LNCAP (cell line): ENCODE measurements around the gene CTBP2.

Experiments used
- TF ChIP-seq, protein P1 (sequence below): fragments of 450-650 bp; IDR thresholded peaks from 2 replicates; pipeline ENCODE4 v1.5.1; 2017; ENCODE audit warnings: mild to moderate bottlenecking

The CTBP2 gene

DNA sequence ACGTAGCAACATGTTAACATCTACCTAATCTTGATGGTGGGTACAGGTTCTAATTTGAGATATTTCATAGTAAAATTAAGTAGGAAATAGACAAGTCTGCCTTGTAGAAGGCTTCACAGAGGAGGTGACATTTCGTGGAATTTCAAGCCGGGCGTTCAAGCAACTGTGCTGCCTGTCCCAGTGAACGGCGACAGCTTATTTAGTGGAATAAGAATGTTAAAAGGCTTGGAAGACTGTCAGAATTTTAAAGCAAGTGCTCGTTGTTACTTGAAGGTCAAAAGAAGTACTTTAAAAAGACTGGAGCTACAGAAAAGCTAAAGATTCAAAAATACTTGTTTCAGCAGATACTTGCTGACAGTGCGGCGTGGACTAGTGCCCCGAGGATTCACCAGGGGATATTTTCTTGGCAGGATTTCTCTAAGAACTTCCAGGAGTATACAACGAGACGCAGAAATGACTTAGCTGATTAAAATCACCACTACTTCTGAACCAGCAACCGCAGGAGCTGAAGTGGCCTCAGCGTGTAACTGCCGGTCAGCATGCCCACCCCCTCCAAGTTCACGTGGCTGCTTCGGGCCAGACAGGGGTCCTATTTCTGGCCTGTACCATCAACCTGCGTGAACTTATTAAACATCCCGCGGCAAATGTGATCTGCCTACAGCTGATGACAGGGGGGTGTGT lies 46.5 kb downstream of the CTBP2 start:
- TF ChIP-seq, protein P1, sequence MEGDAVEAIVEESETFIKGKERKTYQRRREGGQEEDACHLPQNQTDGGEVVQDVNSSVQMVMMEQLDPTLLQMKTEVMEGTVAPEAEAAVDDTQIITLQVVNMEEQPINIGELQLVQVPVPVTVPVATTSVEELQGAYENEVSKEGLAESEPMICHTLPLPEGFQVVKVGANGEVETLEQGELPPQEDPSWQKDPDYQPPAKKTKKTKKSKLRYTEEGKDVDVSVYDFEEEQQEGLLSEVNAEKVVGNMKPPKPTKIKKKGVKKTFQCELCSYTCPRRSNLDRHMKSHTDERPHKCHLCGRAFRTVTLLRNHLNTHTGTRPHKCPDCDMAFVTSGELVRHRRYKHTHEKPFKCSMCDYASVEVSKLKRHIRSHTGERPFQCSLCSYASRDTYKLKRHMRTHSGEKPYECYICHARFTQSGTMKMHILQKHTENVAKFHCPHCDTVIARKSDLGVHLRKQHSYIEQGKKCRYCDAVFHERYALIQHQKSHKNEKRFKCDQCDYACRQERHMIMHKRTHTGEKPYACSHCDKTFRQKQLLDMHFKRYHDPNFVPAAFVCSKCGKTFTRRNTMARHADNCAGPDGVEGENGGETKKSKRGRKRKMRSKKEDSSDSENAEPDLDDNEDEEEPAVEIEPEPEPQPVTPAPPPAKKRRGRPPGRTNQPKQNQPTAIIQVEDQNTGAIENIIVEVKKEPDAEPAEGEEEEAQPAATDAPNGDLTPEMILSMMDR, result no peak

DNA sequence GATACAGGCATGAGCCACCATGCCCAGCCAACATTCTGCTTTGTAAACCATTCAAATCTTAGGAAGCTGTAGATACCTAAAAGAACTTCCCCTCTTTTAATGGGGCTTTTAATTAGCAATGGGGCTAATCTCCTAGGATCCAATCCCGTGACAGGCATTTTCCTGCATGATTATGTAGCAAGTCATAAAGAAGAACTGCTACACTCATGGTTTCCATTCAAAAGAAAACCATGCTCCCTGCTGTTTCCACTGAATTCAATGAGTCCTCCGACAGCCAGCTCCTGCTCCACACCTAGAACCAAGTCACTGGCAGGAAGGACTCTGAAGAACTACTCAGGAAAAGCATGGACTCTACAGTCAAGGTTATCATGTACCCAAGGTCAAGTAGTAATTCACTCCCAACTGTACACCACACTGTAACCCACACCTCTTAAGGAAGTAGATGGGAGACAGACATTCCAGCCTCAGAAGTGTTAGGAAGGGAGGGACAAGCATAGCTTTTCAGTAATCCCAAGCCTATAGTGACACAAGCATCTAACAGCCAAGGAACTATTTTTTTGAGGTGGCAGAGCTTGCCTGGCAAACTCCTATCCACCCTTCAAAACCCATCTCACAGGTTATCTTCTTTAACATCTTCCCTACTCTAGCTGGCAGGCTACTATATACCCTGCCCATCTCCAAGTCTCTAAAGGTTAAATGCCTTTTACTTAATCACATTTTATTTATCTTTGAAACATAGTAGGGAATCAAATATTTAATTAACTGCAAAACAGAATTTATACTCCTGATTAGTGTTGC lies 47.5 kb downstream of the CTBP2 start:
- TF ChIP-seq, protein P1, result no peak

DNA sequence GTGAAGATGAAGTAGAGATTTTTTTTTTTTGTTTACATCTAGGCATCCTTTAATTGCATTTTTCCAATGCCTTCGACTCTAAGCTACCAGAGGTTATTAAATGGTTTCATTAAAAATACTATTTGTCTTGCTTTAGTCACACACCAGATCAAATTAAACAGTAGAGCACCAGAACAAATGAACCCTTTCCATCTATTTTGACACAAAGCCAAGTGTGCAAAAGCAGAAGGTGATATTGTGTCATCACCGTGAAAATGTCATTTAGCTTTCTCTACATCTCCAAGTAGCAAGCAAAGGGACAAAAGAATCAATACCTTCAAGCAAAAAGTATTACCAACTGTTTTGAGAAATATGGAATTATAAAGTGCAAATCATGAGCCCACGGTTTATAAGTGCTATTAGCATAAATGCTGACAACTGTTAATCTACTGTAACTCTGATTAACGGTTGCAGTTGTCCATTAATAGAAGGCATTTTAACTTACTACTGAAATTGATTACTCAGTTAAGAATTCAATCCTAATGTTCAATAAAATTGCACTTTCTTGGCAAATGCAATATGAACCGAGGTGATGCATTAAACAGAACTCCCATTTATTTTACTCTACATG lies 49.1 kb downstream of the CTBP2 start:
- TF ChIP-seq, protein P1, result no peak

DNA sequence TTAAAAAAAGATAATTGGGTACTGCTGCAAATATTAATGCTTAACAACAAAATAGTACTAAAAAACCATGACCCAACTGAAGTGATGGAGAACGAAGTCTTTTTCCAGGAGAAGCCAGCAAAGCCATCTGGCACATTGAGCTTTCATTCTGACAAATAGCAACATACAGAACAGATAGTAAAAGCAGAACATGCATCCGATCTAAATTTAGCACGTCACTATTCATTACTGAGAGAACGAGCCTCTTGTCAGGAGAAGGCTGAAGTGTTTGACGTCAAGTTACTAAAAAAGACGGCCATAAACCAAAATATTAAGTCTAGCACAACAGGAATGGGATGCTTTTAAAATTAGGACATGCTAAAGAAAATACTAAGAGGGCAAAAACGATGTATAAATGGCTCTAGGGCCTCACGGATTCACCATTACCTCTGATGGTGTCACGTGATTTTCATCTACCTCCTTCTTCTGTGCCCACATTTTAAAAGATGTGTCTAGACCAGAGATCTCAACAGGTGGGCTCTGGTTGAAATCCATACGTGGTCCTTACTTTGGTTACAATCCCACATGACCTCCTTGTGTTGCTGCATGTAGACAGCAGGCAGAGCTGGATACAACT lies 52.3 kb downstream of the CTBP2 start:
- TF ChIP-seq, protein P1, result no peak

DNA sequence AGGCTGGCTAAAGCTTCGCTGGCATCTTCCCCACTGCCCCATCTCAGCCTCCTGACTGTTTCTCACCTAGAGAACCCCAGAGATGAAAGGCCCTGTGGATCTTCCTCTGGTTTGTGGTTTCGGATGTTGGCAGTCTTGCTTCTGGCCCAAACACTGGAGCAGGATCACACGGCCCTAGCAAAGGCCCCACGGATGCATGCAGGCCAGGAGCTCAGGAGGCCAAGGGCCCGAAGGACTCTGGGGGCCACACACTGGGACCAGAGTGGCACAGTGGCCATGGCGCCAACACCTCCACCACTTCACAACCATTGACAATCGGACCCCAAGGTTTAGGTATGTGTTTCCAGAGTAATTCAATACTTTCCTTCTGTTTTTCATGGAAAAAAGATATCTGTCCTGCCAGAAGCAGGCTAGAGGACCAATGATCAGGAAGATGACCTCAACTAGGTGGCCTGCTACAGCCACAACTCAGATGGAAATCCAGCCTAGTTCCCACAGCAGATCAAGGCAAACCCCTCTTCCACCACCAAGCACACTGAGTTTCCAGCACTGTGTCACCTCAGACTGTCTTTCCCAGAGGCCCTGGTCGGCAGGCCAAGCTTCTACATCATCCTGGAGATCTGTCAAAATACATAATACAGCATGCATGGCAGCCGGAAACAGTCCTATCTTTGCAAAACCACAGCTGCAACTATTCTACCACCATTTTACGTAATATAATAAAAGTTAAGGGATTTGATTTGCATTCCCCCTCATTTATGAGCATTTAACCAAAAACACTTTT lies 53.0 kb downstream of the CTBP2 start:
- TF ChIP-seq, protein P1, result no peak

DNA sequence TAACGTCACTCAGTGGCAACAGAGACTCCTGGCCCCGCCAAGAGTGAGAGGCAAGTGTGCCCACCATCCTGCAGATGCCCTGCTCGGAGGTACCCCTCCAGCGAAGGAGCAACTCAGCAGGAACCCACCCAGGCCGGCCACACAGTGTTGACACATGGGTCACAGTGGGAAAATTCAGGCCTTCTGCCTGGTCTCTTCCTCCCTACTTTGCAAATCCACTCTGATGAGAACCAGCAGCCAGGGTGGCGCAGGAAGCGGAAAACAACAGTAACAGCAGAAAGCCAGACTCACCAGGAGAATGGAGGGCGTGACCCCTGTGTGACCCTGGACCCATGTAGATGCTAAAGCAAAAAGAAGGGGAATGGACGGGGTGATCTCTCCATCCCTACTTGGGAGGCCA lies 53.8 kb downstream of the CTBP2 start:
- TF ChIP-seq, protein P1, result no peak
